DMS153 treated with DMSO at 0.1 percent for 48 hours (cell line): Measurements from ENCODE around the gene GNGT1.

Experiments
- DNase-seq: peaks from one replicate; lab custom pipeline; 2025; ENCODE audit not compliant: unreplicated experiment; lab: John Stamatoyannopoulos, UW

The GNGT1 gene

DNA sequence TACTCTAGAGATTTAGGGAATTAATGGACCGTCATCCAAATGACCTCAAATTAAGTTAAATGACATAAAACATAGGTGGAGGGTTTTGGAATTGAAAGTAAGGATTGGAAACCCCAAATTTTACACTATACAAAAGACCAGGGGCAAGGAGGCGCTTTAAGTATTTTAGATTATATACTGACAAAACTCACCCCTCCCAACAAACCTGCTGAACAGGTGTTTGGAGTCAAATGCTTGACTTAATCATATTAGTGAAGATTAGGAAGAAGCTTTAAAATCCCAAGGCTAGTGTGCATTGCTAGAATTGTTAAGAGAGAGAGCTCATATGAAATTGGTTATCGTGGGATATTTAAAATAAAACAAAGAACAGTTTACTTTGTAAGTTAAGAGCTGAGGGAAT, at the start of gene GNGT1:
GNGT1 (plus strand) TSS at position 301 of the 400 bp plus-strand sequence. CDS start 180 bp downstream, outside the sequence.
- DNase-seq: no peak

- DNase-seq: no peak
Measured at GRCh38 chr7:93858857-93859256, 47.5 kb upstream of the GNGT1 start.

DNA sequence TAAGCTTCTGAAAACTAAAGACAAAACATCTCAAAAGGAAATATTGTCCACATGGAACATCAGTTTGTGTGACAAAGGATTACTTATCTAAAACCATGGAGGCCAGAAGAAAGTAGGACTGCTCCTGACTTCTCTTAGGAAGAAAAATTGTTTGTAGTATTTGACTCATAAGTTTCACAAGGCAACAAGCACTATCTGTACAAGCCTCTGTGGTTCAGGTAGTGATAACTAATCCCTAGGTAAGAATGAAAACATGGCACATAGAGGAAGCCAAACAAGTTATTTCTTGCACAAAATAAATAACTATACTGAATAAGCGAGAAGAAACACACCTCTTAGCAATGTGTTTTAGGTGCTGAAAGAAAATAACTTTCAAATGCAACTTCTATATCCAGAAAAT, 46.1 kb upstream of the GNGT1 start:
- no peak for DNase-seq

DNA sequence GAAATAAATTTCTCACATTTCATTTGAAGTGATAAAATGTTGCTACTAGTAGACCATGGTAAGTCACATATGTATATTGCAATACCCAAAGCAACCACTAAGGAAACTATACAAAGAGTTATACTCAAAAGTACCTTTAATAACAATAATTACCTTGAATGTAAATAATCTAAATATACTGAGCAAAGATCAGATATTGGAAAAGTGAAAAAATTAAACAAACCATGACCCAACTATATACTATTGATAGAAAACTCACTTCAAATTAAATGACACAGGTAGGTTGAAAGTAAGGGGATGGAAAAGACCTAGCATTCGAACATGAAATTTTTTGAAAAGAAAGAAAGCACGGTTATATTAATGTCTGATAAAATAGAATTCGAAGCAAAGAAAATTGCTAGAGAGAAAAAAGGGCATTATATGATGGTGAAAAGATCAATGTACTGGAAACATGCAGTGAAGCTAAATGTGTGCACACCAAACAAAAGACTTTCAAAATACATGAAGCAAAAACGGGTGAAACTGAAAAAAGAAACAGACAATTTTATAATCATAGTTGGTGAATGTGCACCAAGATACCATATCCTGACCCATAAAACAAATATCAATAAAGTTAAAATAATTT, 44.9 kb upstream of the GNGT1 start:
- DNase-seq: no peak

GRCh38 chr7:93862651-93863050, 43.7 kb upstream of the GNGT1 start:
- DNase-seq: no peak

DNA sequence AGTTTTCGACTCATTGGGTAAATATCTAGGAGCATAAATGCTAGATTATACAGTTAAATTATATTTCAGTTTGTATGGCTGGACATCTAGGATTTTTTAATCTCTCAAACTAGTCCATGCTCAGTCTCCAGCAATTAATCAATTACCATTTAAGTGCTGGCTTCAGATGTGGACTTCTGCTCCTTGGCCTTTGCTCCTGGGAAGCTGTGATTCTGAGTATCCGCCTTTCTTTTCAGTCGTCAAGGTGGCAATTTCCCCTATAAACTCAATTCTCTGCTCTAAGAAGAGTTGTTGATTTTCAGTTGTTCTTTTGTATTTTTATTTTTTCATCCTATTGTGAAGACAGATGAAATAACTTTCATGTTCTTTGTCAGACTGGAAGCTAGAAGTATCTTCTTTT, 39.5 kb upstream of the GNGT1 start:
- no peak for DNase-seq

DNA sequence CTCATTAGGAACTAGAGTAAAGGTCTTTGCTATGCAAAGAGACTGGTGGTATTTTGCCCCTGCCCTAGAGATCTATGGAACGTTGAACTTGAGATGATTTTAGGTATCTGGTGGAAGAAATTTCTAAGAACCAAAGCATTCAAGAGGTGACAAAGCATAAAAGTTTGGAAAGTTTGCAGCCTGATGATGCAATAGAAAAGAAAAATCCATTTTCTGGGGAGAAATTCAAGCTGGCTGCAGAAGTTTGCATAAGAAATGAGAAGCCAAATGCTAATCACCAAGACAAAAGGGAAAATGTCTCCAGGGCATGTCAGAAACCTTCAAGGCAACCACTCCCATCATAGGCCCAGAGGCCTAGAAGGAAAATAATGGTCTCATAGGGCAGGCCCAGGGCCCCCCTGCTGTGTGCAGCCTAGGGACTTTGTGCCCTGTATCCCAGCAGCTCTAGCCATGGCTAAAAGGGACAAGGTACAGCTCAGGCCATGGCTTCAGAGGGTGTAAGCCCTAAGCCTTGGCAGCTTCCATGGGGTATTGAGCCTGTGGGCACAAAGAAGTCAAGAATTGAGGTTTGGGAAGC, 32.3 kb upstream of the GNGT1 start:
- DNase-seq: no peak

DNA sequence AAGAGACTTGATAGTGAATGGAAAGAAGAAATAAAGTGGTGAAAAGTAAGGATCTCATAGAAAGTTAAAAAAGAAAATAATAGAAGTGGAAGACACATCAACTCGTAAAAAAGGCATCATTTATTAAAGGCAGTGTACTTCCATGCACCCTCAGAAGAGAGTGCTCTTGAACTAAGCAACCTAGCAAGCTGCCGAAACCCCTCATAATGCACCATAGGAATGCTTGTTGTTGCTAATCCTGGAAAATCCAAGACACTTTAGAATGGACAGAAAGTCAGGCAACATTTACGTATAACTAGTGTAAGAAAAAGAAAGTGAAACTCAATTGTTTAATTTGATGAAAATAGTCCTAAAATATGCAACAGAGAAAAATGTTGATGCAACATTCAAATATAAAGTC, 28.6 kb upstream of the GNGT1 start:
- DNase-seq: no peak

GRCh38 chr7:93879356-93879755, 27.0 kb upstream of the GNGT1 start:
- DNase-seq: no peak

GRCh38 chr7:93882468-93882867, 23.9 kb upstream of the GNGT1 start:
- no peak for DNase-seq

GRCh38 chr7:93883078-93883916, 23.1 kb upstream of the GNGT1 start:
- DNase-seq: no peak

DNA sequence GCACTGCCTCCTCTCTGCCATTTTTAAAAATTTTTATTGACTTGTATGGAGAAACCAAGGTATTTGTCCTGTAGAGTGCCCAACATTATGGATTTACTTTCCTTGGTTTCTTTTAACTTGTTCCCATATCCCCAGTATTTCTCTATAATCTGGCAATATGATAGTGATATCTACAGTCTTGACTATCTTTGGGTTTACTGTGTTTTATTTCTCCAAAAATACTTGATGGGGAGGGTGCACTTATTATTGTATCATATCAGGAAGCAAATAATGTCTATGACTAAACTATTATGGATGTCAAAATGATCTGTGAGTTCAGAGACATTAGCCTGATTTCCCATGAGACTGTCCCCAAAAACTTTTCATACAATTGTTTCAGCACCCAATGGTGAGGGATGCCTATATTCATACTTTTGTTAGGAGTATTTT, 22.4 kb upstream of the GNGT1 start:
- no peak for DNase-seq

- no peak for DNase-seq
Measured at GRCh38 chr7:93884541-93884940, 21.8 kb upstream of the GNGT1 start.

DNA sequence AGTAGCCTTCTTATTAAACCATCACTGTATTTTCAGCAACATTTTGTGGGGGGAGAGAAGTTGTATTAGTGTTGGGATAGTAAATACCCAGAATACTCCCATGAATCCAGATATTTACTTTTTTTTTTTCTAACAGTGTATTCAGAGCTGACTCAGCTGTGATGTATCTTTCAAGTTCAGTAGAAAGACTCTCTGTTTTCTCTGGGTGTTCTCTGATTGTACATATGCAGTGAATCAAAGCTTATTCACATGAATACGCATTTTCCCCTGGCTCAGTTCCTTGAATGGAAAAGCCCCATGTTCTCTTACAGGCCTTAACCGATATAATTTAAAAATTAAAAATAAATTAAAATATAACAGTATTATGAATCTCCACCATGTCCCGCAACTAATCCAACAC, 17.1 kb upstream of the GNGT1 start:
- DNase-seq: no peak

GRCh38 chr7:93890041-93890463, 16.3 kb upstream of the GNGT1 start:
- DNase-seq: no peak

DNA sequence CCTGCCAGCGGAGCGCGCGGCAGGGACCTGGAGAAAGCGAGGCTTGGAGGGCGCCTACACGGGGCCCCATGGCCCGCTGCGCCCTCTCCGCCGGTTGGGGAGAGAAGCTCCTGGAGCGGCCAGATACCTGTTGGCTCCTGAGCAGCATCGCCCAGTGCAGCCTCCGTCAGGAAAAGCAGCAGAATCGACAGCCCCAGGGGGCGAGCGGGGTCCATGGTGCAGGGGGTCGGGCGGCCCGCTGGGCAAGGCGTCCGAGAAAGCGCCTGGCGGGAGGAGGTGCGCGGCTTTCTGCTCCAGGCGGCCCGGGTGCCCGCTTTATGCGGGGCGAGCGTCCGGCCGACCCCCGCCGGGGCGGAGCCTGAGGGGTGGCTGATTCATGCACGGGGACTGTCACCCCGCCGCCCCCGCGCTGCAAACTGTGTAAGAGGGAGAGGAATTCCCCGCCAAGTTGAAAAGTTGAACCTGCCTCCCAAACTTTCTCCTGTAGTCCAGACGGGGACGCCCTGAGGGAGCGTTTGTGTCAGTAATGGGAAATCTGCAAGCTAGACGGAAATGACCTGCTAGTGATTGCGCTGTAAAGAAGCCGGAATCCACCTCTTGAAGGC, 15.8 kb upstream of the GNGT1 start, which contains the start of gene TFPI2:
TFPI2 (minus strand) TSS at position 290 of the 605 bp plus-strand sequence; CDS start at position 215, 75 bp downstream.
- no peak for DNase-seq

DNA sequence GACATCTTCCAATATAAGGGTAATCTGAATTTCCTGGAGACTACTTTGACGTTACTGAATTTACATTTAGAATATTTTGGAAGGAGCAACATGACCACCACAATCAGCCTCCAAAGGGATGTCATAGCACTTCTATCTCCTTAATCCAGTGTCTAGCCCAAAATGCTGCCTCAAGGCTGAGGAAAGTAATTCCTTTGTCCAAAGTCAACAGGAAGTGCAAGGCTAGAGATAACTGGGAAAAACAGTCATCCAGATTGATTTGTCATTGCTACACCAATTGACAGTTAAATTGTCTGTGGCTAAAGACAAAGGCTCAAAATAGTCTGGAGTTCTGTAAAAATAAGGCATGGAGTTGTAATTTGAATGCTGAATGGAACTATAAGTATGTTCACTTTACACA, 11.9 kb upstream of the GNGT1 start:
- DNase-seq: no peak

DNA sequence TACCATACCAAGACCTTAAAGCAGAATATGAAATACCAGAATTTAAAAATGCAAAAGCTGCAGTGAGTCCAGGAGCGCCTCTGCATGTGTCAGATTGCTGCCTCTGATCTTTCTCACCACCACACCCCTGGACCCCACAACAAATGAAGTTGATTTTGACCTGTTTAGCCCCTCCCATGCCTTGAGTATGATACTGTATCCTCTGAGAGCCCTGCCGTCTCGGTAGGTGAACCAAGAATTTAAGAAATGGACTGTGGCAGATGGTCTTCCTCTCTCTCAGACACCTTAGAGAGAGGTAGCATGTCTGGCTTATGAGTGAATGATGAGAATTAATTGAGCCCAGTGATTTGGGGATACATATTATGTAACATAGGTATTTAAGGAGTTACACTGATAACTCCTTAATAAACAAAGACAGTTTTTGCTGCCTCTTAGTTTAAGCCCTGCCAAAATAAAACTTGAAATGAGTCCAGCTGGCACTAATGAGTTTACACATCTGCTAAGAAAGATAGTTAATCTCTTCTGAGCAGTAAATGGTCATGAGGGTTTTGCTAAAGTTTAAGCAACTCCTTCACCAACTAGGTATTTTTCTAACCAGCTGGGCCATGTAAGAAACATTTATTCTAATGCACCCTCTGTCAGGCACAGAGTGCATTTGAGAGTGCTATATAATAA, 11.3 kb upstream of the GNGT1 start:
- no peak for DNase-seq

GRCh38 chr7:93895859-93896600, 10.3 kb upstream of the GNGT1 start:
- no peak for DNase-seq

- DNase-seq: no peak
Measured at GRCh38 chr7:93897680-93898079, 8.7 kb upstream of the GNGT1 start.
